Measurements from ENCODE around the gene PPARD. TPM values are rescaled to one million over a fixed set of nuclear protein-coding genes. Genes with fewer than 3 reads are reported as not detected.

PPARD gene
- total RNA-seq, 1 experiment from 2014 or later: 26.8 TPM

DNA sequence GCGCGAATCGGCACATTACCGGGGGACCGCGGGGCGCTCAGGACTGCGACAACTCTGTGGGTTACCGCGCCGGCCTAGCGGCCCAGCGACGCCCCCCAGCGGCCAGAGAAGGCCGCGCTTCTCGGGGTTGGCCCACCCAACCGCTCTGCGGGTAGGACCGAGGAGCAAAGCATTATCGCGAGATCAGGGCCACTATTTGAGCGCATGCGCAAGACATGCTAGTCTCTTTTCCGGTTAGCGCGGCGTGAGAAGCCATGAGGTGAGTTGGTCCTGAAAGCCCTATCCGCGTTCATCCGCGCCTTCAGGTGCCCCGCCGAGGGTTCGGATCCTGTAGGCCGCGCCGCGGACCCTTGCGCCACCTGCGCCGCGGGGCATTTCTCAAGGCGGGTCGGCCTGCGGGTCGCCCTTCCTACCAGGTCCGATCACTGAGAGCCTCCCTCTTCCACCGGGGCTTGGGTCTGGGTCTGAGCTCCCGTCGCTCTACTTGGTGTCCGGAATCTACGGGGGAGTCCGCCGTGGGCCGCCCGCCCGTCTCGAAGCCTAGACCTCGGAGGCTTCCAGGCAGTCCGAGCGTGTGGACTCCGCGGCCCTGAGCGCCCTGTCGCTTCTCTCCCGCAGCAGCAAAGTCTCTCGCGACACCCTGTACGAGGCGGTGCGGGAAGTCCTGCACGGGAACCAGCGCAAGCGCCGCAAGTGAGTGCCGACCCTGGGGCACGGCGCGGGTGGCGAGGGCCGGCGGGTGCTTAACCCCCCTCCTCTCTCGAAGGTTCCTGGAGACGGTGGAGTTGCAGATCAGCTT, 126.0 kb downstream of the PPARD start, which contains the start of gene RPL10A:
RPL10A (plus strand) TSS at position 221 of the 799 bp plus-strand sequence; CDS start at position 255, 34 bp downstream.
- Mint-ChIP-seq H3K36me3 (ENCODE audit: insufficient read depth, unreplicated experiment) (peaks cover 69% of the 10 kb centered on the region), H3K4me1 (ENCODE audit: low read depth, unreplicated experiment) (peaks cover 33% of the 10 kb centered on the region), H3K27me3 (ENCODE audit: unreplicated experiment) (no peaks in the 10 kb centered on the region), H3K27ac (ENCODE audit: unreplicated experiment) (peak within 1 kb of the TSS; percentile 100), H3K9me3 (ENCODE audit: low read depth, unreplicated experiment) (no peaks in the 10 kb centered on the region), H3K4me3 (ENCODE audit: low read depth, unreplicated experiment) (peak within 1 kb of the TSS; percentile 98)
- BruUV-seq (replicated peaks): TSS peak; percentile 53
- peak; percentile 95 for DNase-seq
- CTCF ChIA-PET: interaction anchor here (1.0 to 1.7 kb wide), 3 partner anchors 16 to 172 kb away, joined by 3 to 7 read pairs (median 6); partner anchors contain the start of gene FANCE
- intact Hi-C loops (cut with micrococcal nuclease; ENCODE audit: unreplicated experiment): loop anchor here (1.0 to 5.0 kb wide), 2 partner anchors 126 to 171 kb away; partner anchors contain the start of genes DEF6 and PPARD
- TF ChIP-seq, protein P1, sequence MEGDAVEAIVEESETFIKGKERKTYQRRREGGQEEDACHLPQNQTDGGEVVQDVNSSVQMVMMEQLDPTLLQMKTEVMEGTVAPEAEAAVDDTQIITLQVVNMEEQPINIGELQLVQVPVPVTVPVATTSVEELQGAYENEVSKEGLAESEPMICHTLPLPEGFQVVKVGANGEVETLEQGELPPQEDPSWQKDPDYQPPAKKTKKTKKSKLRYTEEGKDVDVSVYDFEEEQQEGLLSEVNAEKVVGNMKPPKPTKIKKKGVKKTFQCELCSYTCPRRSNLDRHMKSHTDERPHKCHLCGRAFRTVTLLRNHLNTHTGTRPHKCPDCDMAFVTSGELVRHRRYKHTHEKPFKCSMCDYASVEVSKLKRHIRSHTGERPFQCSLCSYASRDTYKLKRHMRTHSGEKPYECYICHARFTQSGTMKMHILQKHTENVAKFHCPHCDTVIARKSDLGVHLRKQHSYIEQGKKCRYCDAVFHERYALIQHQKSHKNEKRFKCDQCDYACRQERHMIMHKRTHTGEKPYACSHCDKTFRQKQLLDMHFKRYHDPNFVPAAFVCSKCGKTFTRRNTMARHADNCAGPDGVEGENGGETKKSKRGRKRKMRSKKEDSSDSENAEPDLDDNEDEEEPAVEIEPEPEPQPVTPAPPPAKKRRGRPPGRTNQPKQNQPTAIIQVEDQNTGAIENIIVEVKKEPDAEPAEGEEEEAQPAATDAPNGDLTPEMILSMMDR (IDR thresholded peaks at IDR 0.05; ENCODE audit: unreplicated experiment): peak; percentile 96

DNA sequence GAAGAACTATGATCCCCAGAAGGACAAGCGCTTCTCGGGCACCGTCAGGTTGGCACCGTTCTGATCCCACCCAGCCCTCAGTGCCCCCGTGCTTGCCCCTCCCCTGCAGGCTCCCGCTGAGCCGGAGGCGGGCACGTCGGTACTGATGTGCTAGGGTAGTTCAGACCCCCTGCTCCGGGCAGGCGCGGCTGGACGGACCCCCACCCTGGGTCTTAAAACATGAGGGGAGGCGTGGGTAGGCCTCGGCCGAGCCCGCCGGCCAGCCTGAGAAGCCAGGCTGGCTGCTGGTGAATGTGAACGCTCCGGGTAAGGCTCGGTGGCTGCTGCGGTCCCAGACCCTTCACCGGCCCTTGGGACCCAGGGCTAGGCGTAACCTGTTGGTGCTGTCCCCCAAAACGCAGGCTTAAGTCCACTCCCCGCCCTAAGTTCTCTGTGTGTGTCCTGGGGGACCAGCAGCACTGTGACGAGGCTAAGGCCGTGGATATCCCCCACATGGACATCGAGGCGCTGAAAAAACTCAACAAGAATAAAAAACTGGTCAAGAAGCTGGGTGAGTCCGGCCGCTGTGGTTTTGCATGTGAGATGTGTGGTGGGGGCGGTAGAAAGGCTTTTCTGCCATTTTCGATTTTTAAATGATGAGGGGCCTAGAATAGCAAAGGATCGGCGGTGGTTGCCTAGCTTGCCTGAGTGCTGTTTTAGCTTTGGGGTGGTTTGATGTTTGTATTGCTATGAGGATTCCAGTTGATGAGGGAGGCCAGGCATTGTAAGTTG, 126.8 kb downstream of the PPARD start:
- intact Hi-C loops (cut with micrococcal nuclease; ENCODE audit: unreplicated experiment): loop anchor here (1.0 to 5.0 kb wide), 2 partner anchors 127 to 172 kb away; partner anchors contain the start of genes DEF6 and PPARD
- DNase-seq: no peak
- H3K4me1 Mint-ChIP-seq (ENCODE audit: low read depth, unreplicated experiment): peaks cover 33% of the 10 kb centered on the region
- TF ChIP-seq, protein P1 (IDR thresholded peaks at IDR 0.05; ENCODE audit: unreplicated experiment): no peak
- H3K27ac Mint-ChIP-seq (ENCODE audit: unreplicated experiment): peak overlapping the region; percentile 100
- no peaks in the 10 kb centered on the region for H3K27me3 Mint-ChIP-seq (ENCODE audit: unreplicated experiment)
- no TSS peak for BruUV-seq (replicated peaks)
- CTCF ChIA-PET: interaction anchor here (1.2 to 1.7 kb wide), 2 partner anchors 17 to 151 kb away, joined by 3 to 6 read pairs; partner anchors contain the start of gene FANCE
- peak overlapping the region; percentile 98 for H3K4me3 Mint-ChIP-seq (ENCODE audit: low read depth, unreplicated experiment)
- peaks cover 76% of the 10 kb centered on the region for H3K36me3 Mint-ChIP-seq (ENCODE audit: insufficient read depth, unreplicated experiment)
- no peaks in the 10 kb centered on the region for H3K9me3 Mint-ChIP-seq (ENCODE audit: low read depth, unreplicated experiment)

DNA sequence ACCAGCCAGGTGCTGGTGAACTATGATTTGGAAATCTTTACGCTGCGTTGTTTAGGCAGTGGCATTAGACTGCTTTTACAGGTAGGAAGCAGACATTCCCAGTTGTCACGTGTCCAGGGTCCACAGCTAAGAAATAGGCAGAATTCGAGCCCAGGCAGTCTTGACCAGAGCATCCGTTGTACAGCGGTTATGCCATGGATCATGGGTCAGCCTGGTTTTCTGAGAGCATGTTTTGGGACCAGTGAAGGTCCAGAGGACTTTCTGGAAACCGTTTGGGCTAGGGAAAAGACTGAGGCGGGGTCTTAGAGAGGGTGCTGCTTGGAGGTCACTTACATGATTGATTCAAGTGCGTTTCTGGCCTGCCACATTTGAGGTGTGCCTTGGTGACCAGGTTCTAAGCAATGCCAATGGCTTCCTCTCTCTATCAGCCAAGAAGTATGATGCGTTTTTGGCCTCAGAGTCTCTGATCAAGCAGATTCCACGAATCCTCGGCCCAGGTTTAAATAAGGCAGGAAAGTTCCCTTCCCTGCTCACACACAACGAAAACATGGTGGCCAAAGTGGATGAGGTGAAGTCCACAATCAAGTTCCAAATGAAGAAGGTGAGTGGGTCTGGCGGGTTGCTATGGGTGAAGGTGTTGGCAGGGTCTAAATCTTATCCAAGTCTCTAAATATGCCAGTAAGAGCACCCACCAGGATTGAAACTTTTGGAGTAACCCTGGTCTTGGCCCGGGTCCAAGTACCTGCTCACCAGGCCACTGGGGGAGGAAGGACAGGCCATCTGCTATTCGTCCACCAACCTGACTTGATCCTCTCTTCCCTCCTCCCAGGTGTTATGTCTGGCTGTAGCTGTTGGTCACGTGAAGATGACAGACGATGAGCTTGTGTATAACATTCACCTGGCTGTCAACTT, 127.6 kb downstream of the PPARD start:
- CTCF ChIA-PET: interaction anchor here (1.7 kb wide), 1 partner anchor 21 kb away, joined by 4 read pairs; no protein-coding TSS in a partner anchor
- intact Hi-C loops (cut with micrococcal nuclease; ENCODE audit: unreplicated experiment): loop anchor here (5.0 kb wide), 1 partner anchor 128 kb away; the partner anchor contains the start of gene PPARD
- no TSS peak for BruUV-seq (replicated peaks)
- TF ChIP-seq, protein P1 (IDR thresholded peaks at IDR 0.05; ENCODE audit: unreplicated experiment): no peak
- Mint-ChIP-seq H3K9me3 (ENCODE audit: low read depth, unreplicated experiment) (no peaks in the 10 kb centered on the region), H3K27ac (ENCODE audit: unreplicated experiment) (peak overlapping the region; percentile 100), H3K4me3 (ENCODE audit: low read depth, unreplicated experiment) (peak overlapping the region; percentile 98), H3K36me3 (ENCODE audit: insufficient read depth, unreplicated experiment) (peaks cover 84% of the 10 kb centered on the region), H3K4me1 (ENCODE audit: low read depth, unreplicated experiment) (peaks cover 33% of the 10 kb centered on the region), H3K27me3 (ENCODE audit: unreplicated experiment) (no peaks in the 10 kb centered on the region)
- DNase-seq: peak; percentile 50

Data from Calu3 (cell line).